Jurkat, Clone E6-1 (cell line): ENCODE measurements around the gene FGD5.

Source experiments
- DNase-seq: peaks from one replicate; pipeline ENCODE4 v3.0.0-alpha.2; 2011; ENCODE audit warnings: low read depth, low spot score
- H3K4me3 ChIP-seq: 2 replicates; pipeline ENCODE4 v1.5.1; 2011; ENCODE audit warnings: mild to moderate bottlenecking, low read length, control low read depth, moderate library complexity

Gene FGD5

GRCh38 chr3:14843321-14843720 is 24.6 kb downstream of the FGD5 start:
- no peak overlapping the region for H3K4me3 ChIP-seq
- DNase-seq: no peak

GRCh38 chr3:14844386-14845170 is 25.8 kb downstream of the FGD5 start:
- DNase-seq: no peak
- H3K4me3 ChIP-seq: no peak overlapping the region

GRCh38 chr3:14845180-14845579 is 26.4 kb downstream of the FGD5 start:
- no peak for DNase-seq
- H3K4me3 ChIP-seq: no peak overlapping the region

GRCh38 chr3:14845826-14846225 is 27.1 kb downstream of the FGD5 start:
- DNase-seq: no peak
- no peak overlapping the region for H3K4me3 ChIP-seq

GRCh38 chr3:14846226-14846880 is 27.6 kb downstream of the FGD5 start:
- no peak for DNase-seq
- no peak overlapping the region for H3K4me3 ChIP-seq

- no peak overlapping the region for H3K4me3 ChIP-seq
- DNase-seq: no peak
Observed at GRCh38 chr3:14847613-14848541, 29.1 kb downstream of the FGD5 start.

GRCh38 chr3:14848906-14849305 is 30.1 kb downstream of the FGD5 start:
- DNase-seq: no peak
- no peak overlapping the region for H3K4me3 ChIP-seq

GRCh38 chr3:14849638-14850230 is 31.0 kb downstream of the FGD5 start:
- DNase-seq: peak; percentile 41
- H3K4me3 ChIP-seq: no peak overlapping the region

- no peak overlapping the region for H3K4me3 ChIP-seq
- DNase-seq: no peak
Observed at GRCh38 chr3:14852058-14852594, 33.4 kb downstream of the FGD5 start.

GRCh38 chr3:14852717-14853116 is 34.0 kb downstream of the FGD5 start:
- H3K4me3 ChIP-seq: no peak overlapping the region
- no peak for DNase-seq

GRCh38 chr3:14853271-14853951 is 34.6 kb downstream of the FGD5 start:
- H3K4me3 ChIP-seq: no peak overlapping the region
- no peak for DNase-seq

GRCh38 chr3:14857506-14857905 is 38.7 kb downstream of the FGD5 start:
- H3K4me3 ChIP-seq: no peak overlapping the region
- DNase-seq: peak; percentile 76

GRCh38 chr3:14858105-14858504 is 39.3 kb downstream of the FGD5 start:
- no peak for DNase-seq
- no peak overlapping the region for H3K4me3 ChIP-seq

GRCh38 chr3:14859880-14860279 is 41.1 kb downstream of the FGD5 start:
- DNase-seq: no peak
- H3K4me3 ChIP-seq: no peak overlapping the region

- H3K4me3 ChIP-seq: no peak overlapping the region
- DNase-seq: no peak
Observed at GRCh38 chr3:14861031-14861430, 42.3 kb downstream of the FGD5 start.

GRCh38 chr3:14861446-14862302 is 42.9 kb downstream of the FGD5 start:
- H3K4me3 ChIP-seq: no peak overlapping the region
- no peak for DNase-seq

GRCh38 chr3:14862303-14862660 is 43.5 kb downstream of the FGD5 start:
- H3K4me3 ChIP-seq: no peak overlapping the region
- no peak for DNase-seq
